Fibroblast of lung (primary cell): ENCODE data around the gene OTOG. TPM values are rescaled to one million over a fixed set of nuclear protein-coding genes. Genes with fewer than 3 reads are reported as not detected.

Experiments used
- DNase-seq, 2 donors: peaks; one replicate each; pipeline versions ENCODE4 v3.0.0 to v3.0.0-alpha.2; 2010; ENCODE audit warnings: low read depth in 2 of 2
- H2AFZ ChIP-seq: 2 replicates; pipeline ENCODE4 v1.5.1; 2012; ENCODE audit warnings: low read length, control low read depth, inconsistent platforms
- H3K27ac ChIP-seq: 2 replicates; pipeline ENCODE4 v1.5.1; 2011; ENCODE audit warnings: low read length, control low read depth; ENCODE audit not compliant: insufficient read depth
- H3K27me3 ChIP-seq: 2 replicates; pipeline ENCODE4 v1.5.1; 2011; ENCODE audit warnings: mild to moderate bottlenecking, low read length; ENCODE audit not compliant: control insufficient read depth, insufficient read depth
- H3K36me3 ChIP-seq: 2 replicates; pipeline ENCODE4 v1.5.1; 2011; ENCODE audit warnings: low read length; ENCODE audit not compliant: control insufficient read depth, insufficient read depth
- H3K4me1 ChIP-seq: 2 replicates; pipeline ENCODE4 v1.5.1; 2011; ENCODE audit warnings: low read length; ENCODE audit not compliant: control insufficient read depth, insufficient read depth; ENCODE audit errors: extremely low read depth
- H3K4me2 ChIP-seq: 2 replicates; pipeline ENCODE4 v1.5.1; 2011; ENCODE audit warnings: low read length, control low read depth; ENCODE audit not compliant: insufficient read depth; ENCODE audit errors: extremely low read depth
- H3K4me3 ChIP-seq, 4 experiments: fragments of 200-600 bp in 1 of 4; sonication (generic) in 1 of 4; replicated peaks in 1 of 4; 2 replicates each; pipeline ENCODE4 v1.5.1; 2011 to 2016; ENCODE audit warnings: low read length in 4 of 4, low read depth in 3 of 4, mild to moderate bottlenecking in 3 of 4, control low read depth in 2 of 4, inconsistent platforms in 1 of 4, mixed read lengths in 1 of 4; ENCODE audit not compliant: insufficient read depth in 1 of 4; ENCODE audit errors: control extremely low read depth in 1 of 4
- H3K79me2 ChIP-seq: 2 replicates; pipeline ENCODE4 v1.5.1; 2012; ENCODE audit warnings: mild to moderate bottlenecking, low read length, inconsistent platforms; ENCODE audit not compliant: control insufficient read depth, insufficient read depth
- H3K9ac ChIP-seq: 2 replicates; pipeline ENCODE4 v1.5.1; 2011; ENCODE audit warnings: mild to moderate bottlenecking, low read length, control low read depth; ENCODE audit not compliant: insufficient read depth
- H3K9me3 ChIP-seq: 2 replicates; pipeline ENCODE4 v1.5.1; 2012; ENCODE audit warnings: low read depth, low read length; ENCODE audit not compliant: control insufficient read depth, insufficient read depth
- H4K20me1 ChIP-seq: 2 replicates; pipeline ENCODE4 v1.5.1; 2011; ENCODE audit warnings: low read length; ENCODE audit not compliant: control insufficient read depth, insufficient read depth; ENCODE audit errors: extremely low read depth
- CTCF ChIP-seq, 2 donors: IDR thresholded peaks in 1 of 2; conservative IDR thresholded peaks in 1 of 2; 1 replicate in 1 of 2; 2 replicates in 1 of 2; pipeline ENCODE4 v1.5.1; 2011 to 2012; ENCODE audit warnings: low read length in 2 of 2, control low read depth in 1 of 2, inconsistent platforms in 1 of 2, low read depth in 1 of 2, mild to moderate bottlenecking in 1 of 2
- EZH2 ChIP-seq: IDR thresholded peaks from 2 replicates; pipeline ENCODE4 v1.5.1; 2012; ENCODE audit warnings: low read length, control low read depth, mild to moderate bottlenecking; ENCODE audit errors: missing control alignments
- polyA plus RNA-seq, 2 donors: library from polyadenylated mRNA; depleted of rRNA in 1 of 2; stranded (reverse) in 1 of 2; unstranded in 1 of 2; fragments of >200 nt; gene quantifications; 2 replicates each; pipeline ENCODE4 v1.2.1, GENCODE V29; 2011 to 2012; ENCODE audit warnings: missing spikeins in 1 of 2
- total RNA-seq: library from RNA; depleted of rRNA; stranded (reverse); fragments of >200 nt; gene quantifications from 2 replicates; pipeline ENCODE4 v1.2.1, GENCODE V29; 2014

The OTOG gene
- total and polyA plus RNA-seq, 2 donors (not counting 1 experiment from before 2014, with no cell fraction given), result not detected

GRCh38 chr11:17543041-17543440, 4.0 kb upstream of the OTOG start:
- Histone ChIP-seq H3K4me3 (no peak overlapping the region), H3K27me3 (no peaks in the 10 kb centered on the region), H3K4me2 (no peak overlapping the region), H3K4me1 (no peaks in the 10 kb centered on the region), H3K79me2 (no peaks in the 10 kb centered on the region), H4K20me1 (no peaks in the 10 kb centered on the region), H3K27ac (no peak overlapping the region), H3K9ac (no peak overlapping the region), H3K36me3 (no peaks in the 10 kb centered on the region), H3K9me3 (no peaks in the 10 kb centered on the region), H2AFZ (no peak overlapping the region)
- TF ChIP-seq CTCF (conservative IDR thresholded peaks at IDR 0.05 in 1 of 2, IDR thresholded peaks at IDR 0.05 in 1 of 2; ENCODE audit: low read depth in 1 of 2, low read length in 2 of 2) (no peak), EZH2 (no peak)
- DNase-seq, result no peak

GRCh38 chr11:17543574-17544180, 3.4 kb upstream of the OTOG start:
- Histone ChIP-seq H3K27ac (no peak overlapping the region), H3K4me1 (no peaks in the 10 kb centered on the region), H3K79me2 (no peaks in the 10 kb centered on the region), H3K4me3 (no peak overlapping the region), H3K9ac (no peak overlapping the region), H4K20me1 (no peaks in the 10 kb centered on the region), H3K27me3 (no peaks in the 10 kb centered on the region), H2AFZ (no peak overlapping the region), H3K9me3 (no peaks in the 10 kb centered on the region), H3K4me2 (no peak overlapping the region), H3K36me3 (no peaks in the 10 kb centered on the region)
- DNase-seq, result no peak
- no peak for TF ChIP-seq CTCF (conservative IDR thresholded peaks at IDR 0.05 in 1 of 2, IDR thresholded peaks at IDR 0.05 in 1 of 2; ENCODE audit: low read depth in 1 of 2, low read length in 2 of 2)
- no peak for TF ChIP-seq EZH2

GRCh38 chr11:17544181-17544622, 2.9 kb upstream of the OTOG start, which contains the start of gene USH1C:
Gene USH1C (minus strand): TSS chr11:17544416. CDS start chr11:17544307, 109 bp downstream.
- H3K4me3 ChIP-seq, result no peak within 1 kb of the TSS
- no peak for TF ChIP-seq CTCF (conservative IDR thresholded peaks at IDR 0.05 in 1 of 2, IDR thresholded peaks at IDR 0.05 in 1 of 2; ENCODE audit: low read depth in 1 of 2, low read length in 2 of 2)
- no peak for TF ChIP-seq EZH2
- H3K36me3 ChIP-seq, result no peaks in the 10 kb centered on the region
- H3K27me3 ChIP-seq, result no peaks in the 10 kb centered on the region
- no peaks in the 10 kb centered on the region for H4K20me1 ChIP-seq
- no peak within 1 kb of the TSS for H3K27ac ChIP-seq
- no peaks in the 10 kb centered on the region for H3K79me2 ChIP-seq
- no peak within 1 kb of the TSS for H3K4me2 ChIP-seq
- no peak for DNase-seq
- H3K4me1 ChIP-seq, result no peaks in the 10 kb centered on the region
- no peak within 1 kb of the TSS for H3K9ac ChIP-seq
- H3K9me3 ChIP-seq, result no peaks in the 10 kb centered on the region
- H2AFZ ChIP-seq, result no peak within 1 kb of the TSS
